HepG2 (cell line): ENCODE results near the gene LAMTOR2. TPM values are rescaled to one million over a fixed set of nuclear protein-coding genes. Genes with fewer than 3 reads are reported as not detected.

ENCODE experiments used
- AFF4 ChIP-seq: sonication (generic); formaldehyde crosslinking; IDR thresholded peaks from 2 replicates; pipeline ENCODE4 v1.4.0; 2020; ENCODE audit warnings: missing genetic modification reagents
- CENPX ChIP-seq: sonication (generic); formaldehyde crosslinking; IDR thresholded peaks from 2 replicates; pipeline ENCODE4 v1.9.0; 2021; ENCODE audit warnings: mild to moderate bottlenecking, missing genetic modification reagents, moderate library complexity
- ETV5 ChIP-seq: IDR thresholded peaks from 2 replicates; pipeline ENCODE4 v1.6.1; 2018; ENCODE audit warnings: missing biosample characterization, missing genetic modification reagents, inconsistent platforms, borderline replicate concordance
- HMG20A ChIP-seq: IDR thresholded peaks from 2 replicates; pipeline ENCODE4 v1.6.1; 2016; ENCODE audit warnings: borderline replicate concordance
- HMGXB3 ChIP-seq: sonication (generic); formaldehyde crosslinking; IDR thresholded peaks from 2 replicates; pipeline ENCODE4 v1.4.0; 2020; ENCODE audit warnings: missing genetic modification reagents, borderline replicate concordance
- MLXIP ChIP-seq: sonication (generic); formaldehyde crosslinking; IDR thresholded peaks from 2 replicates; pipeline ENCODE4 v1.9.0; 2021; ENCODE audit warnings: missing genetic modification reagents, borderline replicate concordance
- SMARCC2 ChIP-seq: fragments of 450-650 bp; IDR thresholded peaks from 2 replicates; pipeline ENCODE4 v1.6.1; 2017; ENCODE audit warnings: antibody characterized with exemption, mild to moderate bottlenecking
- SOX13 ChIP-seq, 3 experiments: fragments of 450-650 bp in 1 of 3; sonication (generic) in 1 of 3; formaldehyde crosslinking in 1 of 3; IDR thresholded peaks in 2 of 3; conservative IDR thresholded peaks in 1 of 3; 2 replicates each; pipeline versions ENCODE4 v1.5.0 to v1.6.1; 2016 to 2020; ENCODE audit warnings: antibody characterized with exemption in 1 of 3, mild to moderate bottlenecking in 1 of 3, missing compliant biosample characterization in 1 of 3, missing genetic modification reagents in 1 of 3, moderate library complexity in 1 of 3
- STAG1 ChIP-seq: sonication (generic); formaldehyde crosslinking; IDR thresholded peaks from 2 replicates; pipeline ENCODE4 v1.4.0; 2020; ENCODE audit warnings: missing genetic modification reagents
- ZFP36 ChIP-seq: fragments of 150-350 bp; IDR thresholded peaks from 2 replicates; pipeline ENCODE4 v1.6.1; 2018; ENCODE audit warnings: borderline replicate concordance, low read length, low read depth; ENCODE audit not compliant: partially characterized antibody
- ZNF124 ChIP-seq: sonication (generic); formaldehyde crosslinking; IDR thresholded peaks from 2 replicates; pipeline ENCODE4 v1.4.0; 2020; ENCODE audit warnings: missing genetic modification reagents
- ZNF225 ChIP-seq: sonication (generic); formaldehyde crosslinking; IDR thresholded peaks from 2 replicates; pipeline ENCODE4 v1.4.0; 2020; ENCODE audit warnings: mild to moderate bottlenecking, missing genetic modification reagents
- ZNF280B ChIP-seq: sonication (generic); formaldehyde crosslinking; IDR thresholded peaks from 2 replicates; pipeline ENCODE4 v1.5.0; 2020; ENCODE audit warnings: missing genetic modification reagents, mild to moderate bottlenecking, borderline replicate concordance
- ZNF350 ChIP-seq: sonication (generic); formaldehyde crosslinking; IDR thresholded peaks from 2 replicates; pipeline ENCODE4 v1.4.0; 2020; ENCODE audit warnings: mild to moderate bottlenecking, low read depth, missing genetic modification reagents, borderline replicate concordance
- ZNF383 ChIP-seq: sonication (generic); formaldehyde crosslinking; IDR thresholded peaks from 2 replicates; pipeline ENCODE4 v1.4.0; 2020; ENCODE audit warnings: missing genetic modification reagents, mild to moderate bottlenecking, borderline replicate concordance
- polyA plus RNA-seq, 8 experiments: library from polyadenylated mRNA; depleted of rRNA in 3 of 8; stranded (reverse) in 7 of 8; unstranded in 1 of 8; fragments of >200 nt; fragmentation: Illumina TruSeq in 4 of 8; extraction: Trizol in 4 of 8; gene quantifications; 2 replicates each; pipeline versions ENCODE4 v1.2.1 to v1.2.3, GENCODE V29; 2011 to 2016; ENCODE audit warnings: low read depth in 4 of 8, missing spikeins in 1 of 8, mixed read lengths in 1 of 8; ENCODE audit not compliant: insufficient read depth in 1 of 8
- total RNA-seq, 5 experiments: library from RNA; depleted of rRNA; stranded (reverse); fragments of >200 nt; fragmentation: Illumina TruSeq; extraction: Trizol; gene quantifications; 2 replicates each; pipeline ENCODE4 v1.2.3, GENCODE V29; 2016; ENCODE audit warnings: low read depth in 1 of 5

Gene LAMTOR2
- total and polyA plus RNA-seq, 2 of the 13 experiments (the other 11 are each of a cell fraction or from before 2014, with no cell fraction given) = 36.5 to 66.4 TPM

- TF ChIP-seq AFF4 (no peak), ZNF225 (no peak), ZNF124 (CRISPR knock-in tag) (no peak), STAG1 (CRISPR knock-in tag) (no peak), CENPX (CRISPR knock-in tag) (no peak), MLXIP (CRISPR knock-in tag) (no peak), ZFP36 (no peak), ZNF383 (no peak), SOX13 (IDR thresholded peaks at IDR 0.05) (no peak), SOX13 (CRISPR knock-in tag; conservative IDR thresholded peaks at IDR 0.05 in 1 of 2, IDR thresholded peaks at IDR 0.05 in 1 of 2) (0 out of 4 replicates have a peak, but pooled peaks of 1 of the 2 experiments have one; percentile 4), ETV5 (CRISPR knock-in tag) (no peak), HMG20A (CRISPR knock-in tag) (no peak), SMARCC2 (no peak), ZNF350 (CRISPR knock-in tag) (no peak), HMGXB3 (CRISPR knock-in tag) (no peak), ZNF280B (0 out of 2 replicates have a peak, but pooled peaks have one; percentile 42)
These were observed 26.8 kb downstream of the LAMTOR2 start (continued) for GRCh38 chr1:156081180-156081916.
